C4-2B (cell line): ENCODE measurements around the gene MEGF11.

ENCODE experiments used
- CTCF ChIP-seq: fragments of 450-650 bp; conservative IDR thresholded peaks from 2 replicates; pipeline ENCODE4 v1.5.1; 2017; ENCODE audit warnings: mild to moderate bottlenecking
- ZFX ChIP-seq: fragments of 450-650 bp; IDR thresholded peaks from 2 replicates; pipeline ENCODE4 v1.6.1; 2017

- TF ChIP-seq CTCF, result no peak
- TF ChIP-seq ZFX, result no peak
Measured at GRCh38 chr15:66234798-66235197, 18.8 kb downstream of the MEGF11 start.
